IMR-90 (cell line): ENCODE results near the gene TBC1D23.

Experiments used
- POLR2A ChIP-seq: IDR thresholded peaks from 2 replicates; pipeline ENCODE4 v1.6.1; 2012; ENCODE audit warnings: mild to moderate bottlenecking, low read depth, low read length
- RAD21 ChIP-seq: IDR thresholded peaks from 2 replicates; pipeline ENCODE4 v1.6.1; 2012; ENCODE audit warnings: low read length, improper control_type of control experiment
- TF ChIP-seq, protein P1 (sequence below): conservative IDR thresholded peaks from 2 replicates; pipeline ENCODE4 v1.5.1; 2012; ENCODE audit warnings: mild to moderate bottlenecking, low read depth, low read length, improper control_type of control experiment

DNA sequence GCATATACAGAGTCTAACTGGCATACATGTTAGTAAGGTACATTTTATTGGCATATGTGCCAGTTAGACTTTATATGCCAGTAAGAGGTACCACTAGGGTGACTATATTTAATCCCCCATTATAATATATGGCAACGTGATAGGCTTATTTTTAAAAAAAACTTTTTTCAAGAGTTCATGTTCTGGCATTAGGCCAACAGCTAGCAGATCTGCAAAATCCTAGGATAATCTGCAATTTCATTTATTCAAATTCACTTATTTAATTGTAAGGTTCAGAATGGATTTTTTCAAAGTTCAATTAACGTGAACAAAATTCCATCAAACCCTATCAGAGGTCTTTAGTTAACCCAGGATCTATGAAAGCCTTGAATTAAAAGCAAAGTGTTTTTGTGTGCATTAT, 105.6 kb downstream of the TBC1D23 start:
- no peak for TF ChIP-seq RAD21
- no peak for TF ChIP-seq POLR2A
- TF ChIP-seq, protein P1, sequence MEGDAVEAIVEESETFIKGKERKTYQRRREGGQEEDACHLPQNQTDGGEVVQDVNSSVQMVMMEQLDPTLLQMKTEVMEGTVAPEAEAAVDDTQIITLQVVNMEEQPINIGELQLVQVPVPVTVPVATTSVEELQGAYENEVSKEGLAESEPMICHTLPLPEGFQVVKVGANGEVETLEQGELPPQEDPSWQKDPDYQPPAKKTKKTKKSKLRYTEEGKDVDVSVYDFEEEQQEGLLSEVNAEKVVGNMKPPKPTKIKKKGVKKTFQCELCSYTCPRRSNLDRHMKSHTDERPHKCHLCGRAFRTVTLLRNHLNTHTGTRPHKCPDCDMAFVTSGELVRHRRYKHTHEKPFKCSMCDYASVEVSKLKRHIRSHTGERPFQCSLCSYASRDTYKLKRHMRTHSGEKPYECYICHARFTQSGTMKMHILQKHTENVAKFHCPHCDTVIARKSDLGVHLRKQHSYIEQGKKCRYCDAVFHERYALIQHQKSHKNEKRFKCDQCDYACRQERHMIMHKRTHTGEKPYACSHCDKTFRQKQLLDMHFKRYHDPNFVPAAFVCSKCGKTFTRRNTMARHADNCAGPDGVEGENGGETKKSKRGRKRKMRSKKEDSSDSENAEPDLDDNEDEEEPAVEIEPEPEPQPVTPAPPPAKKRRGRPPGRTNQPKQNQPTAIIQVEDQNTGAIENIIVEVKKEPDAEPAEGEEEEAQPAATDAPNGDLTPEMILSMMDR = no peak
